Muscle layer of colon (tissue), 2 donors: Measurements from ENCODE around the gene ENAH.
"Not testable (repeated sequence)": the region's sequence is repeated elsewhere in the genome, so short reads cannot be mapped to it uniquely, and the experiment has no call there.

Source experiments
- H3K27ac ChIP-seq: one replicate; pipeline ENCODE4 v1.7.0; 2013; ENCODE audit warnings: low read depth, mild to moderate bottlenecking, low read length, moderate library complexity
- H3K27me3 ChIP-seq, 2 donors: one replicate each; pipeline ENCODE4 v1.7.0; 2013; ENCODE audit warnings: low read length in 2 of 2, mild to moderate bottlenecking in 2 of 2; ENCODE audit not compliant: insufficient read depth in 2 of 2, control insufficient read depth in 1 of 2
- H3K36me3 ChIP-seq: one replicate; pipeline ENCODE4 v1.7.0; 2013; ENCODE audit warnings: mild to moderate bottlenecking, low read length; ENCODE audit not compliant: insufficient read depth
- H3K4me1 ChIP-seq: one replicate; pipeline ENCODE4 v1.7.0; 2013; ENCODE audit warnings: mild to moderate bottlenecking, low read length; ENCODE audit not compliant: insufficient read depth
- H3K4me3 ChIP-seq, 2 donors: one replicate each; pipeline ENCODE4 v1.7.0; 2013; ENCODE audit warnings: low read length in 2 of 2, low read depth in 1 of 2, mild to moderate bottlenecking in 1 of 2, moderate library complexity in 1 of 2
- H3K9ac ChIP-seq: one replicate; pipeline ENCODE4 v1.7.0; 2013; ENCODE audit warnings: low read length
- H3K9me3 ChIP-seq: one replicate; pipeline ENCODE4 v1.7.0; 2013; ENCODE audit warnings: mild to moderate bottlenecking, low read length
- donor health status: abdominal sarcoma.
- donor health status: Adenocarcinoma of cecum.

The ENAH gene

DNA sequence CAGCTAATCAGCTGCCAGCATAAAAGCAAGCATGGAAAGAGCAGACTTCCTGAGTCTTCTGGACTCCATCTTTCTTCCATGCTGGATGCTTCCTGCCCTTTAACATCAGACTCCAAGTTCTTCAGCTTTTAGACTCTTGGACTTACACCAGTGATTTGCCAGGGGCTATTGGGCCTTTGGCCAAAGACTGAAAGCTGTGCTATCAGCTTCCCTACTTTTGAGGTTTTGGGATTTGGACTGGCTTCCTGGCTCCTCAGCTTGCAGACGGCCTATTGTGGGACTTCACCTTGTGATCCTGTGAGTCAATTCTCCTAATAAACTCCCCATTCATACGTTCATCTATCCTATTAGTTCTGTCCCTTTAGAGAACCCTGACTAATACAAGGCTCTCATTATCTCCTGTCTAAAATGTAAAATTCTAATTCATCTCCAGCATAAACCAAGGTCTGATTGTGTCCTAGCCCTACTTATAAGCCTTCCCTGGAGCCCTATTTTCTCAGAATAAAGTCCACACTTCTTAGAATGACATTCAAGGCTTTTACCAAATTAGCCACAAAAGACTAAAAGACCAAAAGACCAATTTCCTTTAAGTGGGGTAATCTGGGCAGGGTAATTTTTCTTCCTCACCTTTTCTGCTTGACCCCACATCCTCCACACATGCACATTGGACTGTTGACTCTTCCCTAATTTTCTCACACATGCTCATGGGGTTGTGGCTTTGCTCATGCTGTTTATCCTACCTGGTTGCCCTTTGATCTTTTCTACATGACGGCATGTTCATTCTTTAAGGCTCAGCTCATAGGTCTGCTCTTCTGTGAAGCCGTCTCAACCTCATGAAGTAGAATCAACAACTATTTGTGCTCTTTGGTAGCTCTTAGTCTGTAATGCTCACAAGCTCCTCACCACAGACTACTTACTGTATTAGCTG lies 18.1 kb upstream of the ENAH start:
- Histone ChIP-seq H3K9me3 (no peaks in the 10 kb centered on the region), H3K4me1 (no peaks in the 10 kb centered on the region), H3K4me3 (no peak overlapping the region), H3K27ac (no peak overlapping the region), H3K9ac (no peak overlapping the region), H3K36me3 (no peaks in the 10 kb centered on the region), H3K27me3 (no peaks in the 10 kb centered on the region)

DNA sequence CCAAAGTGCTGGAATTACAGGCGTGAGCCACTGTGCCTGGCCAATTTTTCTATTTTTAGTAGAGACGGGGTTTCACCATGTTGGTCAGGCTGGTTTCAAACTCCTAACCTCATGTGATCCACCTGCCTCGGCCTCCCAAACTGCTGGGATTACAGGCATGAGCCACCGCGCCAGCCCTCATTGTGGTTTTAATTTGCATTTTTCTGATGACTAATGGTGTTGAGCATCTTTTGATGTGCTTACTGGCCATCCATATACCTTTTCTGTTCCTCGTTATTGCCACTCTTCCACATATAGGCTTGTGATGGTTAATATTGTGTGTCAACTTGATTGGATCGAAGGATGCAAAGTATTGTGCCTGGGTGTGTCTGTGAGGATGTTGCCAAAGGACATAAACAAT lies 17.4 kb upstream of the ENAH start:
- Histone ChIP-seq H3K27ac (no peak overlapping the region), H3K9ac (no peak overlapping the region), H3K9me3 (no peaks in the 10 kb centered on the region)

DNA sequence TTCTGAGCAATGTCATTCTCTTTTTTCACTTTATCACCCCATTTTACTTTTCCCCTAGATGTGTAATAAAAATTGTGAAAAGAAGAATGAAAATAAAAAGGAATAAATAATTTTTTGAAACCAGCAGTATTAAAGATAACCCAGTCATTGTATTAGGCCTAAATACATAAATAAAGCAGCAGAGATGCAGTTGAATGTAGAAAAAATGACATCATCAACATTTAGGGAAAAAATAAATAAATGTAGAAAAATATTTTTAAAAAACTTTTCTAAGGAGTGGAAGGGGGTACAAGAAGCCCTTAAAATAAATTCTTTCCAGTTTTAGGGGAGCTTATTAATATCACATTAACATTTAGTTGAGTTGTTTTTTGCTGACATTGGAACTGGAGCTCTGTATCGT lies 15.3 kb upstream of the ENAH start:
- Histone ChIP-seq H3K4me3 (no peak overlapping the region), H3K27me3 (no peaks in the 10 kb centered on the region), H3K9me3 (no peaks in the 10 kb centered on the region), H3K9ac (no peak overlapping the region), H3K36me3 (no peaks in the 10 kb centered on the region), H3K27ac (no peak overlapping the region), H3K4me1 (no peaks in the 10 kb centered on the region)

More for the DNA sequence above, 17.4 kb upstream of the ENAH start:
- Histone ChIP-seq H3K36me3 (no peaks in the 10 kb centered on the region), H3K27me3 (no peaks in the 10 kb centered on the region), H3K4me3 (no peak overlapping the region), H3K4me1 (no peaks in the 10 kb centered on the region)

DNA sequence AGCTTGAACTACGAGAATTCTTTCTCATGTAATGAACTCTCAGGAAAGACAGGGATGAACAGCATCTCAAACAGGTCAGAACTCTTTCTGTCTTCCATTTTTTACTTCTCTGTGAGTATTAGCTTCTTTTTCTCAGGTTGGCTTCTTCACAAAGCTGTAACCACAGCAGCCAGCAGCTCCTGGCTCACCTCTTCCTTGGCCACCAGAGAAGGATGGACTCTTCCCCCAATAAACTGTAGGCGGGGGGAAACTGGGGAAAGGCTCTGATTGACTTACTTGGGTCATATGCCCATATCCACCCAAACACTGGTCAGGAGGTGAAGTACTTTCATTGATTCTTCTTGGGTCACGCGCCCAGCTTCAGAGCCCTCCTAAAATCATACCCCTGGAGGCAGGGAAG lies 14.4 kb upstream of the ENAH start:
- no peak overlapping the region for H3K4me3 ChIP-seq
- H3K4me1 ChIP-seq, result peaks cover 4% of the 10 kb centered on the region
- no peaks in the 10 kb centered on the region for H3K9me3 ChIP-seq
- H3K9ac ChIP-seq, result no peak overlapping the region
- no peaks in the 10 kb centered on the region for H3K36me3 ChIP-seq
- no peaks in the 10 kb centered on the region for H3K27me3 ChIP-seq
- H3K27ac ChIP-seq, result no peak overlapping the region

DNA sequence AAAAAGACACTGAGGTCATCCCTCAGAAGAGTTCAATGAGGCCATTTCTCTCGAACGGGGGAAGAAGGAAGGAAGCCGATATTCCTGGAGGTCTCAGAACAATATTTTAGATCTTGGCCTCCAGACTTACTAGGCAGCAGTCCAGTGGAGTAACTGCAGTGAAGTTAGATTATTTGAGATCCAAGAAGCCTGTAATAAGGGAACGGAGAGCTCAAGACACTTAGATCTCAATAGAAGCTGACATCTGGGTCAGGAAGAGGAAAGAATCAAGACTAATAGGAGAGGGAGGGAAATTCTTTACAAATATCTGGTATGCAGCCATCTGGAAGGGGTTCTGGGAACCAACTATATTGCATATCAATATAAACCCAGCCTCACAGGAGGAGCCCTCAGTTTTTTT lies 13.6 kb upstream of the ENAH start:
- no peaks in the 10 kb centered on the region for H3K9me3 ChIP-seq
- no peak overlapping the region for H3K4me3 ChIP-seq
- no peaks in the 10 kb centered on the region for H3K27me3 ChIP-seq
- peaks cover 11% of the 10 kb centered on the region for H3K4me1 ChIP-seq
- H3K36me3 ChIP-seq, result no peaks in the 10 kb centered on the region
- no peak overlapping the region for H3K27ac ChIP-seq
- no peak overlapping the region for H3K9ac ChIP-seq

DNA sequence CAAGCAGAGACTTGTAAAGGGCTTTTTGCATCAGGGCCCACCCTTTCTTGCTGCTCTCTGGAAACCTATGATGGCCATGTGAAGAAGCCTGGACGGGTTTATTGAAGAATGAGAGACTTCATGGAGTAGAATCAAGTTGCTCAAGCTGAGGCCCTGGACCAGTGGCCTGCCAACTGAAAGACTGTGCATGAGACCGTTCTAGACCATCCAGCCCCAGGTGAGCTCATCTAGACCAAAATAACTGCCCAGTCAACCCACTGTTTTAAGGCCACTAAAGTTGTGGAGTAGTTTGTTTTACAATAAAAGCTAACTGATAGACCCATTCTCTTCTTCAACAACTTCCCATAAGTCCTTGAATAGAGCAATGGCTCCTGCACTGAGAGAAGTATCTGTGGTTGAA lies 11.8 kb upstream of the ENAH start:
- no peaks in the 10 kb centered on the region for H3K9me3 ChIP-seq
- H3K4me1 ChIP-seq, result peaks cover 20% of the 10 kb centered on the region
- no peaks in the 10 kb centered on the region for H3K36me3 ChIP-seq
- H3K27me3 ChIP-seq, result no peaks in the 10 kb centered on the region
- no peak overlapping the region for H3K4me3 ChIP-seq
- no peak overlapping the region for H3K27ac ChIP-seq
- no peak overlapping the region for H3K9ac ChIP-seq

DNA sequence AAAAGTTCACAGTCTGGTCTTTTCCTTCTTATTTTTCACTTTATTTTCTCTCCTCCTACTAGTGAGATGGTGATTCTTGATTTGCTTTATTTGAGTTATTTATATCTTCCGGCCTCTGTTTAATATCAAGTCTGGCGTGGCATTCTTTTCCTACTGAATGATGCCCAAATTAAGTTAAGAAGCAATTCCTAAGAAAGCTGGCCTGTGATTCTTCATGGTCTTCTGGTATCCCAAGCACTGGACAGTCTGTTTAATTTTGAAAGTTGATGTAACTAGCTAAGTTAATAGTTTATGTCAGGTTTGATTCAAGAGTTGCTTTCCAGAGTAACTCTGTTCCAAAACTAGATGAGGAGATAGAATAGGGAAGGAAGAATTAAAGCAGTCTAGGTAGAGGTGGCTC lies 9.2 kb upstream of the ENAH start:
- Histone ChIP-seq H3K9ac (no peak overlapping the region), H3K36me3 (no peaks in the 10 kb centered on the region), H3K27me3 (no peaks in the 10 kb centered on the region), H3K9me3 (no peaks in the 10 kb centered on the region), H3K27ac (peak overlapping the region; percentile 65), H3K4me3 (no peak overlapping the region), H3K4me1 (peaks cover 30% of the 10 kb centered on the region)

DNA sequence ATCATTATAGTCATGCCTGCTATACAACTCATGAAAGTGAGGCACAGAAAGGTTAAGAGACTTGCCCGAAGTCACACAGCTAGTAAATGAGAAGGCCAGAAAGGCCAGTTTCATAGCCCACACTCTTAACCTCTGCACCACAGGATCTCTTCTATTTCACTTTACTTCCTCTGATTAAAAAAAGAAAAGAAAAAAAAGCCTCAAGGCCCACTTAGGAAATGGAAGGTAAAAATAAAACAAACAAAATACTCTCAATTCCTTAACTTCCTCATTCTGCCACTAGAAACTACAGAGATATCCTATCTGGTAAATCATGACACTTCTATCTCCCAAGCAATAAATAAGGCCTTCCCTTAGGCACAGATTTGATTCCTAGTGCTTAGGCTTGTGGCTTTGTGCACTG lies 7.6 kb upstream of the ENAH start:
- peak overlapping the region; percentile 69 for H3K27ac ChIP-seq
- no peaks in the 10 kb centered on the region for H3K9me3 ChIP-seq
- H3K36me3 ChIP-seq, result no peaks in the 10 kb centered on the region
- H3K27me3 ChIP-seq, result no peaks in the 10 kb centered on the region
- no peak overlapping the region for H3K9ac ChIP-seq
- peaks cover 41% of the 10 kb centered on the region for H3K4me1 ChIP-seq
- H3K4me3 ChIP-seq, result no peak overlapping the region

DNA sequence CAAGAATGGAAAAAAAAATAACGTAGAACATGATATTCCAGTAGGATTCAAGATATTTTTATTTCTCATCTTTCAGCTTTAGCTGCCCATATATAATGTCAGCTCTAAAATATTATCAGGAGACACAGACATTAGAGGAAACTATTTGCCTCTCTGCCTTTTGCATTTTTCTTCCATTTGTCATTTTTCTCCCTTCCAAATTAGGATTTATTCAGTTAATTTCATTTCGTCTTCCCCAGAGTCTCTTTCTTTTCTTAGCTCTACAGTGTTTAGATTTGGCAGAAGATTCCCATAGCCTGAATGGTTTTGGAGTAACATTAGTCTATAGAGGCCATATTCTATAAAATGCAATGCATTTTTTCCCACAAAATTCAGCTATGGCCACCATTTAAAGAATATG lies 5.1 kb upstream of the ENAH start:
- Histone ChIP-seq H3K9me3 (no peaks in the 10 kb centered on the region), H3K4me3 (no peak overlapping the region), H3K27me3 (no peaks in the 10 kb centered on the region), H3K27ac (peak overlapping the region; percentile 59), H3K9ac (no peak overlapping the region), H3K36me3 (no peaks in the 10 kb centered on the region), H3K4me1 (peaks cover 53% of the 10 kb centered on the region)

DNA sequence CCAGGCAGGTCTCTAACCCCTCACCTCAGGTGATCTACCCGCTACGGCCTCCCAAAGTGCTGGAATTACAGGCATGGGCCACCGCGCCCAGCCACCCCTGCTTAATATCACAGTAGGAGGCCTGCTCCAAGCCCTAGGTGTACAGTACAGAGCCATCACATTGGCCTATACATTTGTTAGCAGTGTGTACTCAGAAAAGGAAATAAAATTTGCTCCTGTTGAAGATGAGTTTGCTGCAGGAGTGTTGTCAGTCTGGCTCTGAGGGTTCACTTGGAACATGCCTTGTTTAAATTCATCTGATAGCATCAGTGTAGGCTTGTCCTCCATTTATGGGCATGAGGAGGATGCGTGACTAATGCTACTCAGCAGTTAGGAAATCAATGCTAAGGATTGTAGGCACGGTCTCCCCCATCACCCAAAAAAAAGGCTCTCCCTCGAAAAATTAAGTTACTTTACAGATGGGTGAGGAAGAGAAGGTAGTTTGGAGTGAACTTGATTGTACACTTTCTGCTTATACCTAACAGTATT lies 4.6 kb upstream of the ENAH start:
- H3K27me3 ChIP-seq, result no peaks in the 10 kb centered on the region
- H3K4me3 ChIP-seq, result no peak overlapping the region
- H3K9me3 ChIP-seq, result no peaks in the 10 kb centered on the region
- H3K36me3 ChIP-seq, result no peaks in the 10 kb centered on the region
- H3K9ac ChIP-seq, result no peak overlapping the region
- H3K27ac ChIP-seq, result peak overlapping the region; percentile 57
- H3K4me1 ChIP-seq, result peaks cover 51% of the 10 kb centered on the region

DNA sequence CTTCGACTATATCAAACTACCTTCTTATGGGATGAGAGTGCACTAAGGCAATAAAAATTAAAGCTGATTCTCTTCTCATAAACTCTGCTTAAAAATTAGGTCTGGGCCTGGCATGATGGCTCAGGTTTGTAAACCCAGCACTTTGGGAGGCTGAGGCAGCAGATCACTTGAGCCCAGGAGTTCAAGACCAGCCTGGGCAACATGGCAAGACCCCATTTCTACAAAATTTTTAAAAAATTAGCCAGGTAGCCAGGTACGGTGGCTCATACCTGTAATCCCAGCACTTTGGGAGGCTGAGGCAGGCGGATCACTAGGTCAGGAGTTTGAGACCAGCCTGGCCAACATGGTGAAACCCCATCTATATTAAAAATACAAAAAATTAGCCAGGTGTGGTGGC lies 3.3 kb upstream of the ENAH start:
- not testable (repeated sequence) for H3K9me3 ChIP-seq, H3K27me3 ChIP-seq, H3K36me3 ChIP-seq, H3K9ac ChIP-seq, H3K4me3 ChIP-seq
- Histone ChIP-seq H3K27ac (peak overlapping the region; percentile 90), H3K4me1 (peaks cover 40% of the 10 kb centered on the region)
